Measurements from ENCODE around the gene PDZK1IP1.

GRCh38 chr1:47182676-47183235 is 7.1 kb downstream of the PDZK1IP1 start:
- TF ChIP-seq CTCF (IDR thresholded peaks at IDR 0.05; ENCODE audit: low read depth, low read length, missing input control) (no peak), TAF1 (conservative IDR thresholded peaks at IDR 0.05) (no peak)
